Measurements from ENCODE around the gene PDE6A.
"Not testable (repeated sequence)": the region's sequence is repeated elsewhere in the genome, so short reads cannot be mapped to it uniquely, and the experiment has no call there.

PDE6A gene

GRCh38 chr5:149951138-149951749 lies 6.7 kb upstream of the PDE6A start:
- DNase-seq = no peak

GRCh38 chr5:149948993-149949392 lies 4.4 kb upstream of the PDE6A start:
- DNase-seq = no peak

GRCh38 chr5:149946118-149946517 lies 1.5 kb upstream of the PDE6A start:
- no peak for DNase-seq

GRCh38 chr5:149943177-149943949 lies 1.2 kb downstream of the PDE6A start:
- DNase-seq = not testable (repeated sequence)

- not testable (repeated sequence) for DNase-seq
Observed at GRCh38 chr5:149942741-149943169, 1.8 kb downstream of the PDE6A start.

GRCh38 chr5:149942199-149942598 lies 2.4 kb downstream of the PDE6A start:
- DNase-seq = no peak

GRCh38 chr5:149941795-149942194 lies 2.8 kb downstream of the PDE6A start:
- no peak for DNase-seq

GRCh38 chr5:149940941-149941644 lies 3.5 kb downstream of the PDE6A start:
- DNase-seq = no peak

GRCh38 chr5:149940077-149940574 lies 4.5 kb downstream of the PDE6A start:
- DNase-seq = no peak

GRCh38 chr5:149939546-149939945 lies 5.0 kb downstream of the PDE6A start:
- DNase-seq = no peak

GRCh38 chr5:149938791-149939358 lies 5.7 kb downstream of the PDE6A start:
- DNase-seq = no peak

GRCh38 chr5:149938279-149938678 lies 6.3 kb downstream of the PDE6A start:
- no peak for DNase-seq

GRCh38 chr5:149937610-149938009 lies 7.0 kb downstream of the PDE6A start:
- DNase-seq = no peak

GRCh38 chr5:149936700-149937091 lies 7.9 kb downstream of the PDE6A start:
- no peak for DNase-seq

GRCh38 chr5:149936044-149936699 lies 8.4 kb downstream of the PDE6A start:
- no peak for DNase-seq

- no peak for DNase-seq
Observed at GRCh38 chr5:149935431-149935901, 9.1 kb downstream of the PDE6A start.

GRCh38 chr5:149932445-149933350 lies 11.9 kb downstream of the PDE6A start:
- no peak for DNase-seq

GRCh38 chr5:149931992-149932436 lies 12.6 kb downstream of the PDE6A start:
- no peak for DNase-seq

- no peak for DNase-seq
Observed at GRCh38 chr5:149930749-149931574, 13.6 kb downstream of the PDE6A start.

GRCh38 chr5:149930043-149930748 lies 14.4 kb downstream of the PDE6A start:
- DNase-seq = no peak

Data from retina (tissue), 1 donor.